ENCODE data around the gene DUS4L. TPM values are rescaled to one million over a fixed set of nuclear protein-coding genes. Genes with fewer than 3 reads are reported as not detected.

DUS4L gene
- total and polyA plus RNA-seq, 2 of the 13 experiments (the other 11 are each of a cell fraction or from before 2014, with no cell fraction given) = 5.6 to 9.8 TPM

- TF ChIP-seq ZNF746 (CRISPR knock-in tag; IDR thresholded peaks at IDR 0.05) (no peak), REL (CRISPR knock-in tag; conservative IDR thresholded peaks at IDR 0.05) (0 out of 2 replicates have a peak, but pooled peaks have one; percentile 75), SKI (IDR thresholded peaks at IDR 0.05; ENCODE audit: partially characterized antibody) (no peak), RAD51 (IDR thresholded peaks at IDR 0.05; ENCODE audit: borderline replicate concordance) (no peak), ZNF572 (CRISPR knock-in tag; IDR thresholded peaks at IDR 0.05) (no peak), ZSCAN30 (CRISPR knock-in tag; IDR thresholded peaks at IDR 0.05) (peak; percentile 76; the same call in 1 of the 2 replicates), ZNF318 (CRISPR knock-in tag; IDR thresholded peaks at IDR 0.05) (peak; percentile 85; the same call in 1 of the 2 replicates), KLF13 (CRISPR knock-in tag; IDR thresholded peaks at IDR 0.05) (peak; percentile 42; the same call in 1 of the 2 replicates), MNT (IDR thresholded peaks at IDR 0.05) (no peak; the same call in 1 of the 2 replicates), GLMP (CRISPR knock-in tag; IDR thresholded peaks at IDR 0.05; ENCODE audit: borderline replicate concordance) (no peak), XBP1 (CRISPR knock-in tag; IDR thresholded peaks at IDR 0.05) (peak; percentile 68; the same call in 1 of the 2 replicates), ZSCAN29 (CRISPR knock-in tag; conservative IDR thresholded peaks at IDR 0.05) (0 out of 2 replicates have a peak, but pooled peaks have one; percentile 70), HES4 (CRISPR knock-in tag; IDR thresholded peaks at IDR 0.05; ENCODE audit: borderline replicate concordance) (peak; percentile 66; the same call in 1 of the 2 replicates), CREB3 (CRISPR knock-in tag; IDR thresholded peaks at IDR 0.05) (no peak; the same call in 1 of the 2 replicates), TOPORS (CRISPR knock-in tag; IDR thresholded peaks at IDR 0.05) (peak; percentile 83), ZFP37 (CRISPR knock-in tag; IDR thresholded peaks at IDR 0.05; ENCODE audit: borderline replicate concordance) (no peak), ZNF282 (IDR thresholded peaks at IDR 0.05; ENCODE audit: partially characterized antibody) (no peak), ZNF24 (IDR thresholded peaks at IDR 0.05) (no peak)
These were observed at the start of gene DUS4L, which contains the start of gene COG5 (continued) for GRCh38 chr7:107563775-107564552.
